Gastroesophageal sphincter (tissue), 4 donors: ENCODE measurements around the gene PTPRU. TPM values are rescaled to one million over a fixed set of nuclear protein-coding genes. Genes with fewer than 3 reads are reported as not detected.

ENCODE experiments used
- ATAC-seq: fragments of 150-250 bp; one replicate; pipeline ENCODE4 v1.9.1; 2016; ENCODE audit warnings: mild to moderate bottlenecking, moderate library complexity
- H3K27ac ChIP-seq, 4 donors: fragments of 200-600 bp; sonication (generic) in 3 of 4; 1 replicate in 3 of 4; 2 replicates in 1 of 4; pipeline ENCODE4 v1.5.1; 2016 to 2019
- H3K27me3 ChIP-seq: fragments of 200-600 bp; sonication (generic); one replicate; pipeline ENCODE4 v1.5.1; 2019
- H3K36me3 ChIP-seq, 2 donors: fragments of 200-600 bp; sonication (generic); one replicate each; pipeline ENCODE4 v1.5.1; 2019; ENCODE audit warnings: control low read depth in 1 of 2
- H3K4me1 ChIP-seq, 3 donors: fragments of 200-600 bp; sonication (generic); 1 replicate in 2 of 3; 2 replicates in 1 of 3; pipeline ENCODE4 v1.5.1; 2016 to 2019; ENCODE audit warnings: control low read depth in 2 of 3
- H3K4me3 ChIP-seq, 2 donors: fragments of 200-600 bp; sonication (generic); one replicate each; pipeline ENCODE4 v1.5.1; 2019; ENCODE audit warnings: mild to moderate bottlenecking in 1 of 2, moderate library complexity in 1 of 2
- H3K9me3 ChIP-seq, 3 donors: fragments of 200-600 bp; sonication (generic); one replicate each; pipeline ENCODE4 v1.5.1; 2017 to 2019; ENCODE audit warnings: control low read depth in 2 of 3
- EP300 ChIP-seq: sonication (generic); formaldehyde crosslinking; IDR thresholded peaks from one replicate; pipeline ENCODE4 v1.6.1; 2017; ENCODE audit warnings: antibody characterized with exemption, mild to moderate bottlenecking
- POLR2A ChIP-seq, 2 donors: fragments of 450-650 bp; IDR thresholded peaks; one replicate each; pipeline ENCODE4 v1.6.1; 2017; ENCODE audit warnings: antibody characterized with exemption in 2 of 2, mild to moderate bottlenecking in 2 of 2, moderate library complexity in 1 of 2
- POLR2AphosphoS5 ChIP-seq: sonication (generic); formaldehyde crosslinking; IDR thresholded peaks from one replicate; pipeline ENCODE4 v1.6.1; 2017; ENCODE audit warnings: antibody characterized with exemption
- WGBS, 2 donors: methylation state at CpG; one replicate each; pipeline ENCODE4 v1.1.5; 2018; ENCODE audit warnings: low coverage in 1 of 2; 5-methylcytosine and 5-hydroxymethylcytosine counted together
- total RNA-seq, 4 donors: library from RNA; depleted of rRNA; stranded (reverse); fragments of >200 nt; gene quantifications; one replicate each; pipeline ENCODE4 v1.1.0, GENCODE V29; 2016
- TF ChIP-seq, protein P1 (sequence below), 4 experiments: fragments of 200-600 bp in 2 of 4; fragments of 450-650 bp in 2 of 4; sonication (generic) in 1 of 4; IDR thresholded peaks; one replicate each; pipeline ENCODE4 v1.5.1; 2017 to 2019; ENCODE audit warnings: antibody characterized with exemption in 4 of 4, mild to moderate bottlenecking in 2 of 4, moderate library complexity in 2 of 4

Gene PTPRU
- total RNA-seq, 4 donors from 2014 or later = 11.1 to 30.5 (median 23.7) TPM

DNA sequence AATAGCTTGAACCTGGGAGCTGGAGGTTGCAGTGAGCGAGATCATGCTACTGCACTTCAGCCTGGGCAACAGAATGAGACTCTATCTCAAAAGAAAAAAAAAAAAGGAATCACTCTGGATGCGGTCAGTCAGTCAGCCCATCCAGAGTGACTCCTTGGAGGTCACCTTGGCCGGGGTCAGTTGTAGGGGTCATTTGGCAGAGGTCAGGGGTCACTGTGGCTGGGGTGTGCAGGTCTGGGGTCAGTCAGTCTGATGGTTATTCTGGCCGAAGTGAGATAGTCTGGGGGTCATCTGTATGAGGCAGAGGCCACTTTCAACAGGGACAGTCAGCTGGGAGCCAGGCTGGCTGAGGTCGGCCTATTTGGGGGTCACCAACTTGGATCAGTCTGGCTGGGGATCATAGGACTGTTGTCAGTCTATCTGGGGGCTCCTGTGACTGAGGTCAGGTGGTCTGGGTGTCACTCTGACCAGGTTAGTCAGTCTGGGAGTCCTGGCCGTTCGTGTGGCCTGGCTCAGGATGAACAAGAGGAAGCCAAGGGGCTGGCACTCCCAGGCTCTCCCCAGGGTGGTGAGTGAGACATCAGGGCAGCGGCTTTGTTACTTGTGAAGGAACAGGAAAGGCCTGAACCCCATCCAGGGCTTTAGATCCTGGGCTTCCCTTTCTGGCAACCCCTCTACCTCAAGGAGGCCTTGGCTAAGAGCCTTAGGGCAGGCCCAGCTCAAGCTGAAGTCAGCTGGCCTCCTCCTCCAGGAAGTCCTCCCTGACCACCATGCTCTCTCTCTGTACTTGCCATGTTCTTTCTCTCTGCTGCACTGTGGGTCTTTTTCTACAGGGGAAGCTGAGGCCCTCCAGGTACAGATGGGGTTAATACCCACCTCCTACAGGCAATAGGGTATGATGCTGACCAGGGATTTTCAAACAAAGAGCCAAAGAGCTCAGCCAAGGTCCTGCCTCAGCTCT, 15.1 kb downstream of the PTPRU start:
- Histone ChIP-seq H3K27me3 (peaks cover 4% of the 10 kb centered on the region), H3K9me3 (no peaks in the 10 kb centered on the region), H3K36me3 (no peaks in the 10 kb centered on the region), H3K27ac (no peak overlapping the region), H3K4me3 (no peak overlapping the region), H3K4me1 (no peaks in the 10 kb centered on the region)
- whole genome bisulfite sequencing, 2 donors = 87 to 100% methylated on average over 2 to 6 of the region's 8 CpGs
- ATAC-seq = no peak
- TF ChIP-seq EP300 (no peak), POLR2AphosphoS5 (no peak), POLR2A (IDR thresholded peaks at IDR 0.05) (no peak)
- TF ChIP-seq, protein P1, sequence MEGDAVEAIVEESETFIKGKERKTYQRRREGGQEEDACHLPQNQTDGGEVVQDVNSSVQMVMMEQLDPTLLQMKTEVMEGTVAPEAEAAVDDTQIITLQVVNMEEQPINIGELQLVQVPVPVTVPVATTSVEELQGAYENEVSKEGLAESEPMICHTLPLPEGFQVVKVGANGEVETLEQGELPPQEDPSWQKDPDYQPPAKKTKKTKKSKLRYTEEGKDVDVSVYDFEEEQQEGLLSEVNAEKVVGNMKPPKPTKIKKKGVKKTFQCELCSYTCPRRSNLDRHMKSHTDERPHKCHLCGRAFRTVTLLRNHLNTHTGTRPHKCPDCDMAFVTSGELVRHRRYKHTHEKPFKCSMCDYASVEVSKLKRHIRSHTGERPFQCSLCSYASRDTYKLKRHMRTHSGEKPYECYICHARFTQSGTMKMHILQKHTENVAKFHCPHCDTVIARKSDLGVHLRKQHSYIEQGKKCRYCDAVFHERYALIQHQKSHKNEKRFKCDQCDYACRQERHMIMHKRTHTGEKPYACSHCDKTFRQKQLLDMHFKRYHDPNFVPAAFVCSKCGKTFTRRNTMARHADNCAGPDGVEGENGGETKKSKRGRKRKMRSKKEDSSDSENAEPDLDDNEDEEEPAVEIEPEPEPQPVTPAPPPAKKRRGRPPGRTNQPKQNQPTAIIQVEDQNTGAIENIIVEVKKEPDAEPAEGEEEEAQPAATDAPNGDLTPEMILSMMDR (IDR thresholded peaks at IDR 0.05) = no peak

DNA sequence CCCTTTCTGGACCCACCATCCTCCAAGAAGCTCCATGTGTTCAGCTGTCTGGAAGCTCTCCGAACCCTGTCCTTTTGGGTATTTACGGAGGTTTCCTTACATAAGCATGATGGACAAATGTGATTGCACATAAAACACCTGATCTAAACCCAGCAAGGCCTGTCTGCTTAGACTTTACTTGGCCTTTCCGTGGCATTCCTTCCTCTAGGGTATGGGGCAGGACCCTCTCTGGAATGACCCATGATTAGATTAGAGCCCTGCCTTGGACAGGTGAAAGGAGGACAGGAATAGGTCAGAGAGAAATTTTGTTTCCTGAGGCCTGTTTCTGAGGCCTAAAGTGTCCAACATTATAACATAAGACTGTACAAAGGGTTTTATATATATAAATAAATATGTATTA, 16.9 kb downstream of the PTPRU start:
- no peak overlapping the region for H3K4me3 ChIP-seq
- no peak for ATAC-seq
- no peaks in the 10 kb centered on the region for H3K36me3 ChIP-seq
- no peak overlapping the region for H3K27ac ChIP-seq
- TF ChIP-seq, protein P1 (IDR thresholded peaks at IDR 0.05) = no peak
- TF ChIP-seq EP300 = no peak
- no peak for TF ChIP-seq POLR2A (IDR thresholded peaks at IDR 0.05)
- TF ChIP-seq POLR2AphosphoS5 = no peak
- 83 to 94% methylated on average over 1 to 3 of the region's 3 CpGs for WGBS, 2 donors
- H3K9me3 ChIP-seq = no peaks in the 10 kb centered on the region
- peaks cover 11% of the 10 kb centered on the region for H3K27me3 ChIP-seq
- peaks cover 0 to 10% (median 0%) of the 10 kb centered on the region in 3 donors for H3K4me1 ChIP-seq

DNA sequence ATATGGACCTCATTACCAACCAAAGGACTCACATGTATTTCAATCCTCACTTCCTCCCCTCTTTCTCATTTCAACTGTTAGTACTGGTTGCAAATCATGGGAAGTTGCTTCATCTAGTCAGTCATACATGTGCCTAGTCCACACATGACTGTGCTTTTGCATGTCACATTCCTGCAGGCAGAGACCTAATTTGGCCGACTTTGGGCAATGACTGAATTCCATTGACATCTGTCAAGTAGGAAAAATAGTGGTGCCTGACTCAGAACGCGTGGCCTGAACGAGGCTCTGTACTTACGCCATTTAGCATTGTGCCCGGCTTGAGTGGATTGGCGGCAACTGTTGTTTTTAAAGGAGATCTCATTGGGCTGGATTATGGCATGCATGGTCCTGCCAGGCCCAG, 18.0 kb downstream of the PTPRU start:
- 84 to 86% methylated on average over 6 to 7 of the region's 7 CpGs for WGBS, 2 donors
- no peak overlapping the region for H3K27ac ChIP-seq
- no peak for TF ChIP-seq EP300
- TF ChIP-seq POLR2A (IDR thresholded peaks at IDR 0.05) = no peak
- TF ChIP-seq POLR2AphosphoS5 = no peak
- TF ChIP-seq, protein P1 (IDR thresholded peaks at IDR 0.05) = no peak
- H3K36me3 ChIP-seq = no peaks in the 10 kb centered on the region
- ATAC-seq = no peak
- no peak overlapping the region for H3K4me3 ChIP-seq
- no peaks in the 10 kb centered on the region for H3K9me3 ChIP-seq
- H3K4me1 ChIP-seq = peaks cover 0 to 17% (median 5%) of the 10 kb centered on the region in 3 donors
- H3K27me3 ChIP-seq = peaks cover 23% of the 10 kb centered on the region

DNA sequence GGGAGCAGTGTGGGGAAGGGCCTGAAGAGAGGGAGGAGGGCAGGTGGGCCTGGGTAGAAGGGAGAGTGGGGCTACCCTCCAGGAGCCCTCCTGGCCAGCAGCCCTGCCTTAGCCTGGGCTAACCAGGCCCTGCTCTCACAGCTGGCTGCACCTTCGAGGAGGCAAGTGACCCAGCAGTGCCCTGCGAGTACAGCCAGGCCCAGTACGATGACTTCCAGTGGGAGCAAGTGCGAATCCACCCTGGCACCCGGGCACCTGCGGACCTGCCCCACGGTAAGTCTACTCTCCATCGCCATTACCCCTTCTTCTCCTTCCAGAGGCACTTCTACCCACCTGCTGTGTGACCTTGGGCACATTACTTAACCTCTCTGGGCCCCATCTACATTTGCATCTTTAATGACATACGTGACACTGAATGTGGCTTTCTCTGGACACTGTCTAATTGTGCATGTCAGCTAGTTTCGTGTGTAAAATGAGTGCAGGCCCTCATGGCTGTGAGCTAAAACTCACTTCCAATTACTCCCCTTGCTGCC, 18.9 kb downstream of the PTPRU start:
- H3K4me1 ChIP-seq = peaks cover 0 to 25% (median 9%) of the 10 kb centered on the region in 3 donors
- TF ChIP-seq, protein P1 (IDR thresholded peaks at IDR 0.05) = no peak
- TF ChIP-seq POLR2AphosphoS5 = no peak
- no peak for TF ChIP-seq EP300
- no peak for TF ChIP-seq POLR2A (IDR thresholded peaks at IDR 0.05)
- no peak overlapping the region for H3K4me3 ChIP-seq
- H3K9me3 ChIP-seq = no peaks in the 10 kb centered on the region
- H3K27ac ChIP-seq = no peak overlapping the region
- ATAC-seq = no peak
- peaks cover 31% of the 10 kb centered on the region for H3K27me3 ChIP-seq
- H3K36me3 ChIP-seq = no peaks in the 10 kb centered on the region
- WGBS, 2 donors = 89 to 90% methylated on average over 9 to 10 of the region's 10 CpGs
